ENCODE data around the gene SH2D4B. TPM values are rescaled to one million over a fixed set of nuclear protein-coding genes. Genes with fewer than 3 reads are reported as not detected.

The SH2D4B gene
- total RNA-seq: under 0.01 and 0.07 TPM in 2 replicates

GRCh38 chr10:80537736-80538480 is at the start of gene SH2D4B:
SH2D4B (plus strand) TSS chr10:80537902; CDS start chr10:80538332, 430 bp downstream.

Other genes with a start within 250 kb of the SH2D4B start
- not detected in 2 replicates for gene MAT1A, start 248.2 kb upstream of the SH2D4B start, total RNA-seq
- not detected in 2 replicates for gene DYDC1, start 181.1 kb upstream of the SH2D4B start, total RNA-seq
- not detected in 2 replicates for gene DYDC2, start 181.1 kb upstream of the SH2D4B start, total RNA-seq
- 175 and 196 TPM in 2 replicates for gene PRXL2A, start 129.4 kb upstream of the SH2D4B start, total RNA-seq
- gene TSPAN14, start 83.6 kb upstream of the SH2D4B start, total RNA-seq: 130 and 156 TPM in 2 replicates

Data from thoracic aorta endothelial cell (primary cell).